ENCODE measurements around the gene CBX5.
"Not testable (repeated sequence)": the region's sequence is repeated elsewhere in the genome, so short reads cannot be mapped to it uniquely, and the experiment has no call there.

GRCh38 chr12:54231269-54231668 lies 48.7 kb downstream of the CBX5 start:
- TF ChIP-seq CTCF, POLR2A (IDR thresholded peaks at IDR 0.05): not testable (repeated sequence)

Data from body of pancreas (tissue), 4 donors.